HG03378 (cell line): ENCODE data around the gene RPL36AL.

Experiments
- ATAC-seq: cut with Tn5 transposase; IDR thresholded peaks from one replicate; pipeline ENCODE4 v1.9.1; 2021; ENCODE audit warnings: mild to moderate bottlenecking, moderate library complexity; ENCODE audit not compliant: unreplicated experiment

Gene RPL36AL

DNA sequence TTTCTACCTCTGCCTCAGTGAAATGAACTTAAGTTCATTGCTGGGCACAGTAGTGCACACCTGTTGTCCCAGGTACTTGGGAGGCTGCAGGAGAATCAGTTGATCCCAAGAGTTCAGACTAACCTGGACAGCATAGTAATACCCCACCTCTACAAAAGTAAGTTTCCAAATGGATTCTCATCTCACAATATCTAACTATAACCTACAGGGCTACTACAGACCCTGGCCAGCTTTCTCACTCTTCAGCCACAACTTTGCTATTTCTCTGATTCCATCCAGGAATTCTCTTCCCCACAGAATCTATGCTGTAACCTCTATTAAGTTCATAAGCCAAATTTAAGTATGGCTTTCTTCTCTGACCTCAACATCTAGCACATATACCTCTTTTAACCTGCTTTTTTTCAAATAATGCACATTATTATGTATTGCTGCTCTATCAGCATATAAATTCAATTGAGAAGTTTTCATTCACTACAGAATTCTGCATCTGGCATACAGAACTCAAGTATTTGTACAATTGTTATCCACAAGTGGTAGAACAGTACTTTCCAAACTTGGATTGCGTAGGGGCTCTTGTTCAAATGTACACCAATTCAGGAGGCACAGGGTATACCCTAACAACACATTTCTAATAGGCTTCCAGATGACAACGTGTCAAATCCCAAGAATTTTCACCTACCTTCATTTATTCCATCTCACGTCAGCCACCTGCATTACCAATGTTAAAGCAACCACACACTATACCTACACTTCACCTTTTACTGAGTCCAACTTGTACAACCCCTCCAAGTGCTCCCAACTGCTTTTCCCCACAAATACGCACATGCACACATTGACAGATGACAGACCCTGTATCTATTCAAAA, 38.1 kb downstream of the RPL36AL start:
- ATAC-seq, result no peak

GRCh38 chr14:49581209-49582112, 39.0 kb downstream of the RPL36AL start:
- ATAC-seq, result no peak

GRCh38 chr14:49579841-49580240, 40.6 kb downstream of the RPL36AL start:
- ATAC-seq, result no peak

DNA sequence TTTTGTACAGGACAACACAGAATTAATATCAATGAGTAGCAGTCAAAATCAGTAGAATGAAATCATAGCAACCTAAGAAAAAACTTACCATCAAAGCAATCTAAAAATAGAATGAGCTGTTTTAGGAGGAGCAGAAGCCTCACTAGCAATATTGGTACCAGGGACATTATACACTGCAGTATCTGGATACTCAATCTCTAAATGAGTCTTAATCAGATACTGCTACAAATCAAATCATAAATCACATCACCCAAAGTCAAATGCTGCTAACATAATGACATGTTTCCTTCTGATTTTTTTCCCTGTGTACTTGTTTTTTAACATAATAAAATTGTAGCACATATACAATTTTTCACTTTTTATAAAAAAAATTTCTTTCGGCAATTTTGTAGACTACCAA, 42.3 kb downstream of the RPL36AL start:
- ATAC-seq, result no peak

- no peak for ATAC-seq
Observed at GRCh38 chr14:49574038-49574437, 46.4 kb downstream of the RPL36AL start.

- ATAC-seq, result no peak
Observed at GRCh38 chr14:49569281-49569680, 51.1 kb downstream of the RPL36AL start.
